Activated T-cell treated with anti-CD3 and anti-CD28 coated beads, Interleukin-2, amount 50 U/mL, for 1 hour (primary cell): ENCODE results near the gene CD74.

Source experiments
- DNase-seq: peaks from one replicate; pipeline ENCODE4 v3.0.0-alpha.2; 2020

The CD74 gene

DNA sequence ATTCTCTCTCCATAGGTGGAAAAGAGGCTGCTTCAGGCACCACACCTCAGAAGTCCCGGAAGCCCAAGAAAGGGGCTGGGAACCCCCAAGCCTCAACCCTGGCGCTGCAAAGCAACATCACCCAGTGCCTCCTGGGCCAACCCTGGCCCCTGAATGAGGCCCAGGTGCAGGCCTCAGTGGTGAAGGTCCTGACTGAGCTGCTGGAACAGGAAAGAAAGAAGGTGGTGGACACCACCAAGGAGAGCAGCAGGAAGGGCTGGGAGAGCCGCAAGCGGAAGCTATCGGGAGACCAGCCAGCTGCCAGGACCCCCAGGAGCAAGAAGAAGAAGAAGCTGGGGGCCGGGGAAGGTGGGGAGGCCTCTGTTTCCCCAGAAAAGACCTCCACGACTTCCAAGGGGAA, 16.4 kb downstream of the CD74 start:
- DNase-seq = no peak

DNA sequence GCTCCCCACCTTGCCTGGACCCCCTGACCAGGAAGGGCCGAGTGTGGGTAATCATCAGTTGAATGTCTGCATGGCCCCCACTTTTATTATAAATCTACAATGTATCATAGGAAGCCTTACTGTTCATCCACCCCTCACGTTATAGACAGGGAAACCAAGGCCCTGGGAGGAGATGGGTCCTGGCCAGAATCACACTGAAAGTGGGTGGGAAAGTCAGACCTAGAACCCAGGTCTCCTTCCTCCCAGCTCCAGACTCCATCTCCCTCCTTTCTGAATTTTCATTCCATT, 17.1 kb downstream of the CD74 start:
- DNase-seq = no peak

- no peak for DNase-seq
These were observed 17.6 kb downstream of the CD74 start for GRCh38 chr5:150394912-150395687.

- no peak for DNase-seq
These were observed 18.6 kb downstream of the CD74 start for GRCh38 chr5:150394131-150394530.

- no peak for DNase-seq
These were observed 19.5 kb downstream of the CD74 start for GRCh38 chr5:150393096-150393645.

- no peak for DNase-seq
These were observed 20.0 kb downstream of the CD74 start for GRCh38 chr5:150392680-150393079.

GRCh38 chr5:150391986-150392385, 20.7 kb downstream of the CD74 start:
- DNase-seq = no peak

GRCh38 chr5:150391064-150391834, 21.5 kb downstream of the CD74 start:
- no peak for DNase-seq

- no peak for DNase-seq
These were observed 23.0 kb downstream of the CD74 start for GRCh38 chr5:150389531-150390266.

DNA sequence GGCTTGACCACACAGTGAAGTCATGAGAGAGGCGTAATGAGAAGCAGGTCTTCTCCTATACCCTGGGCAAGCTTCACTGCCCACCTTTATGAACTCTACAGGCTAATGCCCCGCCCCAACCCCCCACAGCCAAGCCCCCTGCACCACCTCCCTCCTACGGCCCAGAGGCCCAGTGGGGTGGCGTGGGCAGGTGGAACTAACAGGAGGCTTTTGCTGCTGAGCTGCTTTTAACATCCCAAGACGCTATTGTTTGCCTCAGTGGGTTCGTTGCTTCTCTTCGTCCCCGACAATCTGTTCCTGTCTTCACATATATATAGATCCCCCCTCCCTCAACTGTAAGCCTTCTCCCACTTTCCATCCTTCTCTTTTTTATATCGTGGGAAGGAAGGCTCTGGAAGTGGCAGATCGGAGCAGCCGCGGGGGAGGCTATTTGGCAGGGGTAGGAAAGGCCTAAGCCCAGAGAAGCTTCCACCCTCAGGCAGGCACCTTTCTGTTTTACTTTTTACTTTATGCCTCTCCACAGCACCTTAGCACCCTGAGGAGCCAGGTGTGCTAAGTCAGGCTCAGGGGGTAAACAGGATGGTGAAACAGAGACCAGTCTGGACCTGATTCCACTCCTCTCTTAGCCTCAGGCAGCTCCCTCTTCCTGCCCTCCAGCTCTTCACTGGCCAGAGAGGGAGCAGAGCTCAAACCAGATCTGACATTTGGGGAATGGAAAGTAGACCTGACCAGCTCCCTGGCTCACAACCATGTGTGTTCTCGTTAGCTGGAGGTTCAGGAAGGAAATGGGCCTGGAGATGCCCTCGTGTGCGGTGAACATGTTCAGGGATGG, 26.5 kb downstream of the CD74 start:
- no peak for DNase-seq

DNA sequence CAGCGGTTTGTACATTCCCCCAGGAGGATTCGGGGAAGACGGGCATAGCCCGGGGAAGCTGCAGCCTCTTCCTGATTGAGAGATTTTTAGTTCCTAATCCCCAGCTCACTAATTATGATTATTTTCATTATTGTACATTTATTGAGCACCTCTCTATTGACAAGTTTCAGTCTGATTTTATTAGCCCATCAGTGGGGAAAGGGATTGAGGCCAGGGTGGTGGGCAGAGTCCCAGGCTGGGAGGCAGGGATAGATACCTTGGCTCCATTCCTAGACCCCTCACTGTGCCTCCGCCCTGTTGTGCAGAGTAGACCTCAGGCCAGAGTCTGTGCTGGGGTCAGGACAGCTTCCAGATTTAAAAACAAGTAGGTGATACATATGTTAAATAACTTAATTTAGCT, 28.0 kb downstream of the CD74 start:
- DNase-seq = no peak

- DNase-seq = no peak
These were observed 34.6 kb downstream of the CD74 start for GRCh38 chr5:150377964-150378694.

DNA sequence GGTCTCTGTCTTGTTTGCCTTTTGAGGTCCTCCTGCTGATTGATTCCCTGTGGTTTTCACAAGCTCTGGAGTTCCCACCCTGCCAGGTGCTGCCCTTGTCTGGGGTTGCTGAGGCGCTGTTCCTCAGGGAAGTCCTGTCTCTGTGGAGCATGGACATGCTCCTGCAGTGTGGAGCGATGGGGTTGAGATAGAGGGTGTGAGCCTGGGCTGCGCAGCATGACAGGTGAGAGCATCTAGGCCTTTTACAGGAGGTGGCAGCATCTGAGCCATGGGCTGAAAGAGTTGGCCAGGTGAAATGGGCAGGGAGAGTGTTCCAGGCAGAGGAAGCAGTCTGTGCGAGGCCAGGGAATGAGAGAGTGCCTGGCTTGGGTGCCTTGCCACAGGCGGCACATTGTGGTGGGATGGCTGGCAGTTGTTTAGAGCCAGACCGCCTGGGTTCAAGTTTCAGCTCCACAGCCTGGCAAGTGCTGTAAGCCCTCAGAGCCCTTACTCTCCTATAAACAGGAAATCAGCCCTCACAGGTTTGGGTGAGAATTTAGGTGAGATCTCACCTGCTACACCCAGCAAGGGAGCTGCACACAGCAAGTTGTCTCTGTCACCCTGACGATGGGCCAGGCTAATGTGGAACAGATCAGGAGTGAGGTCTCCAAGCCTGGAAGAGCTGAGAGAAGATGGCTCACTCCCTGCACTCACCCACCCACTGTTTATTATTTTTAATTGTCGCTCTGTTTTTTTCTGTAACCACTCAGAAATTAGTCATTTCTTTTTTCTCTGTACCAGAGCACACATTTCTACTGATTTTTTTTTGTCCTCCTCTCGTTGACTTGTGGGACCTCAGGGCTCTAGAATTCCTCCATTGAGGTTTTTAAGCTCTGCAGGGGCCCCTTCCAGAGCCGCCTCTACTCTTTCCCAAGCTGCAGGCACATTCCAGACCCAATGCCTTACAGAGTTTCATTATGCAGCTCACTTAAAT, 35.6 kb downstream of the CD74 start:
- DNase-seq = no peak

DNA sequence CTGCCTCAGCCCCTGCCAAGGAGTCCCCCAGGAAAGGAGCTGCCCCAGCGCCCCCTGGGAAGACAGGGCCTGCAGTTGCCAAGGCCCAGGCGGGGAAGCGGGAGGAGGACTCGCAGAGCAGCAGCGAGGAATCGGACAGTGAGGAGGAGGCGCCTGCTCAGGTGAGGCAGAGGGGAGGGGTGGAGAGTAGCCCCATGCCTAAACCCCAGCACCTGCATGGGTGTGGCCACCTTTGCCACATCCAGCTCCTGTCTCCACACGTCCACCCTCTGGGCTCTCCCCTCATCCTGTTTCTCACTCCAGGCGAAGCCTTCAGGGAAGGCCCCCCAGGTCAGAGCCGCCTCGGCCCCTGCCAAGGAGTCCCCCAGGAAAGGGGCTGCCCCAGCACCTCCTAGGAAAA, 38.1 kb downstream of the CD74 start:
- DNase-seq = no peak

DNA sequence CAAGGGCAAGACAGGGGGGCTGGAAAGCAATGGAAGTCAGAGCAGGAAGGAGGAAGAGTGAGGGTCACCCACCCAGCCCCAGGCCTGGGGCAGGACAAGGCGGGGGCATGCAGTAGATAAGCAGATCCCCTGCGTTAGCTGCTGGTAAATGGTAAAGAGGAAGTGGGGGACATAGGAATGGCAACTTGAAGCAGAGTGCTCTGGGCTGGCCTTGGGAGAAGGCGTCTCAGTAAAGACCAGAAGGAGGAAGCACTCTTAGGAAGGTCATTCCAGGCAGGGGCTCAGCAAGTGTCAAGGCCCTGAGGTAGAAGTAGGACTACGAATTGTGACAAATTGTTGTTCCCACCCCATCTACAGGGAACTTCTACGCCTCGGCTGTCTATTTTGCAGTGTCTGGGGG, 40.1 kb downstream of the CD74 start:
- no peak for DNase-seq

- no peak for DNase-seq
These were observed 44.2 kb downstream of the CD74 start for GRCh38 chr5:150368526-150368925.

GRCh38 chr5:150364004-150364403, 48.7 kb downstream of the CD74 start:
- DNase-seq = no peak

GRCh38 chr5:150363185-150363584, 49.5 kb downstream of the CD74 start:
- no peak for DNase-seq

DNA sequence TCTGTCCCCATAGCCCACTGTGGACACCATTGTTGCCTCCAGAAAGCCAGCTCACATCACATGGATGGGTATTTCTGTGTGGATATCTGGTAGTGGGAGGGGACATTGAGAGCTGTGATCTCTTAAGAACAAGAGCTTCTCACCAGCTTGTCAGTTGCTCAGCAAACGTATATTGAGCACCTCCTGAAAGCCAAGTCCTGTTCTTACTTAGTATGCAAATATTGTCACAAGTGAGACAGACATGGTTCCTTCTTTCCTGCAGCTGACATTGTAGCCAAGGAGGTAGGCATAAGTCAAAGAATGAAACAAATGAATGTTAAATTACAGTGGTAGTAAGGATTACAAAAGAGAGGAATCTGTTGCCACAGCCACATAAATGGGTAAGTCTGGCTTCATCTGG, 51.4 kb downstream of the CD74 start:
- no peak for DNase-seq

DNA sequence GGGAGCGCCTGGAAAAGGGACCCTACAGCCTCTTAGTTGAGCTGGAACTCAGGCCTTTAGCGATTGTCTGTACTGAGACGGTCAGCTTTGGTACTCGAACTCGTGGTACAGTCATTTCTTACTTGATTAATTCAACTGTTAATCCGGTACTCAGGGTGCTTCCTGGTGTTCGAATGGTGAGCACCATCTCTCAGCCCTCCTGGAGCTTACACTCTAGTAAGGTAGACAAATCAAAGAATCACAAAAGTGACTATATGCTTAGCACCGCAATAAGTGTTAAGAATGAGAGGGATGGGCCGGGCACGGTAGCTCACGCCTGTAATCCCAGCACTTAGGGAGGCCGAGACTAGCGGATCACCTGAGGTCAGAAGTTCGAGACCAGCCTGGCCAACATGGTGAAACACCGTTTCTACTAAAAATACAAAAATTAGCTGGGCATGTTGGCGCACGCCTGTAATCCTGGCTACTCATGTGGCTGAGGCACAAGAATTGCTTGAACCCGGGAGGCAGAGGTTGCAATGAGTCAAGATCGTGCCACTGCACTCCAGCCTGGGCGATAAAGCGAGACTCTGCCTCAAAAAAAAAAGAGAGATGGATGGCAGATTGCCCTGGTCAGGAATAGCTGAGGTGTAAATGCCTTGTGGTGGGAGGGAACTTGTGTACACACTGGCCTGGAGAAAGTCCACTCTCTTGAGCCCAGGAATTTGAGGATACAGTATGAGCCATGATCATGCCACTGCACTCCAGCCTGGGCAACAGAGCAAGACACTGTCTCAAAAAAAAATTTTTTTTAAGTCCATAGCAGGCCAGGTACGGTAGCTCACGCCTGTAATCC, 54.2 kb downstream of the CD74 start:
- no peak for DNase-seq
